HG02981 (cell line): Measurements from ENCODE around the gene SNRK.

ENCODE experiments used
- ATAC-seq: cut with Tn5 transposase; IDR thresholded peaks from one replicate; pipeline ENCODE4 v1.9.1; 2021; ENCODE audit warnings: mild to moderate bottlenecking, moderate library complexity; ENCODE audit not compliant: unreplicated experiment

SNRK gene

DNA sequence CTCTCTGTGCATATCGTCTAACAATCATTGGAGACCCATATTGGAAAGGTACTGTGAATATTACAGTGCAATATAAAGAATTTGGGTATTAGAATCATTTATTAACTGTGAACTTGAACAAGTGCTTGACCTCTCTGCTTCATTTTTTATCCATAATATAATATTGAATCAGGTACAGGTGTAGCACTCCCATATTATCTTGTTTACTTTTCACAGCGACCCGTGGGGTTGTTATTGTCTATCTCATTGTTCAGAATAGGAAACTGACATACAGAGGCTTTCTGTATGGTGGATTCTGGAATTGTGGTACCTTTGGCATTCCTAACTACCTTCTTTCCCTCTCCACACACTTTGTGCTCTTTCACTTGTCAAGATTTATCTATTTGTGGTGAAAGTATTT lies 17.8 kb downstream of the SNRK start:
- ATAC-seq: no peak

- ATAC-seq: no peak
Measured at GRCh38 chr3:43307226-43307625, 20.9 kb downstream of the SNRK start.

- ATAC-seq: no peak
Measured at GRCh38 chr3:43307649-43308048, 21.3 kb downstream of the SNRK start.

GRCh38 chr3:43309372-43310305 lies 23.3 kb downstream of the SNRK start:
- ATAC-seq: no peak

DNA sequence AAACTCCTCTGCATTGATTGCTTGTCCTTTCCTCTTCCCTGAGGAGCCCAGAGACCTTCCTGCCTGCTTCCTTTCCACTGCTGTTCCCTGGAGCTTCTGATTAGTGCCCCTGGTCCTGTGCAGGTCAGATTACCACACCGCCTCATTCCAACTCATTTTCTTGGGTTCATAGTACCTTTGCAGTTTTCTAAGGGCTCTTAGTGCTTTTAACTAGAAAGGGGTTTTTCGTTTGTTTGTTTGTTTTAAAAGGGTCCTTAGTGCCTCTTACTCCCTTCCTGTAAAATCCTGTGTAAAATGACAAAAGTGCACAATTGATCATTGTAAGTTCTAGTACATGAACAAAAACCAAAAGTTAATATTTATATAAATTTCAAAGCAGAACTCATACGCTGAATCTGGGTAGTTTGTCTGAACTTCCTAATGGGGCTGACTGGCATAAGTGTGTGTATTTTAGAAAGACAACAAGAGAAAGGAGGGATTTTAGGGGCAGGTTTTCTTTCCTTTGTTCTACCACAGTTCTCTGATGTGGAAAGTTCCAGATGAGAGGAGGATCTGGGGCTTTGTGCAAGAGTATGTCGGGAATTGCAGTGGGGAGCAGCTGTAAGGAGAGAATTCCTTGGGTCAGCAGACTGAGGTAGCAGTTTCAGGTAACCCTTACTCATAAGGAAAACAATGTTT lies 30.6 kb downstream of the SNRK start:
- no peak for ATAC-seq

DNA sequence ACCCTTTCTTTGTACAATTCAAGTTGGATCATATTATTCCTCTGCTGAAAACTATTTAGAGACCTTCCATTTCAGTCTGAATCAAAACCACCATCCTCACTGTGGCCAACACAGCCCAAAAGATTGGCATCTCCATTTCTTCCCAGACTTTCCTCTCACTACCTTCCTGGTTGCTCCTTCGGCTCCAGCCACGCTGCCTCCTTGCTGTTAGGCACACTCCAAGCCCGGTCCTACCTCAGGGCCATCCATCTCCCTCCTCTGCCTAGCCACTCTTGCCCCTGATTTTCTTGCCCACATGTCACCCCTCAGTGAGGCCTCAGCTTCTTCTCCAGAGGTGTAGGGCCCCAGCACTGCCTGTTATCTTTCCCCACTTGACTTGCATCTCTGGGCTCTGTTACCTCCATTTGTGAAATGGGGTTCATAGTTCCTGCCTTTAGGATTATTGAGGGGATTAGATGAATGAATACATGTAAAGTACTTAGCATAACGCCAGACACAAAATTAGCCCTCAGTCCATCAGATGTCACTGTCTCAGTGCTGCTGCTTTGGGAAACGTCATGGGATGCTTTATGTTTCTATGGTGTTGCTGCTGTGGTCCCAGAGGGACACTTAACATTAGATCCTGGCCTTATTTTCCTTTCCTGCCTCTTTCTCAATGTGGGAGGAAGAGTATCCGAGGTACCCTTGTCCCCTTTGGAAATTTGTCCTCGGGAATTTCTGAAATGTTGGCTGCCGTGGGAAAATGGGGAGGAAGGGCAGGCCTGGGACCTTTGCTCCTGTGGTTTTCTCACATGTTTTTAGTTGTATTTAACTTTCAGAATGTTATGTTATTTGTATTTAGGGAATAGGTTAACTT lies 31.3 kb downstream of the SNRK start:
- no peak for ATAC-seq

DNA sequence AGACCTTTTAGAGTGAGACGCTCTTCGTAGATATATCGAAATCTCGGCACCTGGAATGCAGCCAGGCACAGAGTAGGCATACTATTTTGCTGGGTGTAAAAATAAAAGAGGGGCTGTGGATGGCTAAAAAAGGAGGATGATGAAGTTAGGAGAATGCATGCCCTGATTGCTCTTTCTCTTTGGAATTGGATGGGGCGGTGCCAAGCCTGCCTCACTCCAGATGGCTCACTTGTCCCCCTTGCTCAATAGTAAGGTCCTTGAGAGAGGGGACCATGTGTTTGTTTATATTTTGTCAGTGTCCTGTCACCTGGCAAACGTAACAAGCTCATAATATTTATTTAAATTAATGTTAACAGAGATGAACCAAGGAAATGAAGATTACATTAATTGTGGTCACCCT lies 33.0 kb downstream of the SNRK start:
- ATAC-seq: no peak

DNA sequence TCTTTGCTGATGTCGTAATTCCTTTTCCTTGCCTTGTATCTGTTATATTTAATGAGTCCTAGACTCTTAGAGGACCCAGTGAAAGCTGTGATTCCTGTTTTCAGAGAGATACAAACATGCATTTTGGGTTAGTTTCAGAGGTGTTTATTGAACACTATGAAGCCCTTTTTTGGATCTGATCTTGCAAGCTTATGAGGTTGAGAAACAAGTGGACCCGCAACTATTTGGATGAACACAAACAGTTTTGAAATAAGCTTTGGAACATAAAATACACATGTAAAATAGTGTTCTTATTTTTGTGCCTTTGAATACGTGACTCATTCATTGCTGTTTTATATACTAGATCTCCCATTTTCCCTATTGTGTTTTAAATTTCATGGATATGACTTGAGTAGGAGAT lies 33.5 kb downstream of the SNRK start:
- no peak for ATAC-seq

DNA sequence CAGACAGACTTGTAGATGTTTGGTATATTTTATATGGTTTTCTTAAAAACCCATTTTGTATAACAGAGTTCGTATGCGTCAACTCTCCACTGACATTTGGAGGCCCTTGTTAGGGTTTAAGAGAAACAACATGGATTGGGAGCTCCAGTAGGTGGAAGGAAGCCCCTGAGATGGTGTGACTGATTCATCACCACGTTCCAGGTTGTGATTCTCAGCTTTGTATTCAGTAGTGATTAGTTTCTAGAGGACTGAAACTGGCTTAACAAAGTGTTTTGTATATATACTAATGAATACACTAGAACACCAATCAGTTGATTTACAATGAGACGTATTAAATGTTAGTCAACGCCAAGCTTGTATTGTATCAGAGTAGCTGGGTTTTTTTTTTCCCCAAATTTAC lies 33.9 kb downstream of the SNRK start:
- no peak for ATAC-seq

DNA sequence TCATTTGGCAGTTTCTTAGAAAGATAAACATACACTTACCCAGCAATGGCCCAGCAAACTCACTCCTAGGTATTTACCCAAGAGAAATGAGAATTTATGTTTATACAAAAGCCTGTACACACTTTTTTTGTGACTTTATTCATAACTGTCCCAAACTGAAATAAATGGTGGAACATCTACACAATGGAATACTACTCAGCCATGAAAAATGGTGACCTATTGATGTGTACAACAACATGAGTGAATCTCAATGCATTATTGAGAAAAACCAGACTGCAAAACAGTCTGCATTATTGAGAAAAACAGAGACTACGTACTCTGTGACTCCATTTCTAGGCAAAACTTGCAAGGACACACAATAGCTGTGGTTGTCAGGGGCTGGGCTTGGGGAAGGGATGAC lies 37.2 kb downstream of the SNRK start:
- ATAC-seq: no peak

- no peak for ATAC-seq
Measured at GRCh38 chr3:43326891-43327581, 40.7 kb downstream of the SNRK start.

GRCh38 chr3:43327582-43327979 lies 41.2 kb downstream of the SNRK start:
- no peak for ATAC-seq

DNA sequence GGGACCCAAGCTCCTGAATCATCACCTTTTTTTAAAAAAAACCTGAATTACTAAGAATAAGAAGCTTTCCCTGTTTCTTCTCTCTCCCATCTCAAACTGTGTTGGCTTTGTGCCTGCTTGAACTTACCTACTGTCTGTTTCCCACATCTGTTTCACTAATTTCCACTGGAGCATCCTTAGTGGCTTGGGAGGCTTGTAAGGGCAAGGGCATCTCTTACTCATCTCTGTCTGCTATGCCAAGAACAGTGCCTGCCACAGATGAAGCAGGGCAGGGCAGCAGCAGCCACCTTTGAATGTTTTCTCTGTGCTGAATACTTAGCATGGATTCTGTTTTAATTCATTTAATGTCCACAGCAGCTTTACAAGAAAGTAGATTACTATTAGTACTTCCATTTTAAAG lies 42.3 kb downstream of the SNRK start:
- ATAC-seq: no peak

- ATAC-seq: no peak
Measured at GRCh38 chr3:43330981-43331380, 44.6 kb downstream of the SNRK start.

GRCh38 chr3:43331381-43331780 lies 45.0 kb downstream of the SNRK start:
- ATAC-seq: no peak

DNA sequence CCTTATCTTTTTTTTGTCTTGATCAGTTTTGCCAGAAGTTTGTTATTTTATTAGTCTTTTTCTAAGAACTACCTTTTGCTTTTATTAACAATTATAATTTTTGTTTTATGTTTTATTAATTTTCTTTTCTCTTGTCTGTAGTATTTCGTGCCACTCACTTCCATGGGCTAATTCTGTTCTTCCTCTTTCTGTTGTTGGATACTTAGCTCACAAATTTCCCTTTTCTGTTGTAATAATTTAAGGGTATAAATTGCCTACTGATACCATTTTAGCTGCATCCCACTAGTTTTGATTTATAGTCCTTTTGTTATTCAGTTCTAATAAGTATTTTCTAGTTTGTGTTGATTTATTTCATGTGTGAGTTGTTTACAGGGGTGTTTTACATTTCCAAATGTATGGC lies 48.6 kb downstream of the SNRK start:
- ATAC-seq: no peak

DNA sequence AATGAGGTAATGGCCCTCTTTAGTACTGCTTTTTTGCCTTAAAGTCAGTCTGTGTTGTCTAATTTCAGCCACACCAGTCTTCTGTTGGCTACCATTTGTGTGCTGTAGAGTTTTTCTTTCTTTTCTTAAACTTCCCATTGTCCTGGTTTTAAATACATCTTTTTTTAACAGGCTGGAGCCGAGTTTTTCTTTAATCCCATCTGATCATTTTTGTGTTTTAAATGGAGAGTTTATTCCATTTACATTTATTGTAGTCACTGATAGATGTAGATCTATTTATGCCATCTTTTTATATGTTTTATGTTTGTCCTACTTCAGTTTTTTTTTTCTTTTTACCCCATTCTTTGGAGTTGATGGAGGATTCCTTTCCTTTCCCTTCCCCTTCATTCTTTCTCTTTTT lies 49.5 kb downstream of the SNRK start:
- ATAC-seq: no peak

- no peak for ATAC-seq
Measured at GRCh38 chr3:43338295-43338694, 52.0 kb downstream of the SNRK start.

- ATAC-seq: no peak
Measured at GRCh38 chr3:43340403-43340802, 54.1 kb downstream of the SNRK start.

DNA sequence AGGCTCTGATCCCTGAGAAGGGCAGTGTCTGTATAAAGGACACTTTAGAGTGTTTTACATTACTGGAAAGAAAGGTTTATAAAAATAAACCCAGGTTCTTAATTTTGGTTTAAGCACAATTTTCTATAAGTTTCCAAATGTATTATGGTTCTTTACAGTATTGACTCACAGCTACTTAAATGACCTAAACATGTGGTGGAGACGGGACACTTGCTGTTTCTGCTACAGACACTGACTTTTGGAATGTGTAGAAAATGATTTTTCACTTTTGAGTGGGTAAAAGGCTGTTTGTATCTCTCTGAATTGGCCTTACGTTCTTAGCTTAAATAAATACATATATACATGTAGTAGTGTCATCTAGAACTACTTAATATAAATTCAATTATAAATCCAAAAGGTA lies 55.4 kb downstream of the SNRK start:
- no peak for ATAC-seq

DNA sequence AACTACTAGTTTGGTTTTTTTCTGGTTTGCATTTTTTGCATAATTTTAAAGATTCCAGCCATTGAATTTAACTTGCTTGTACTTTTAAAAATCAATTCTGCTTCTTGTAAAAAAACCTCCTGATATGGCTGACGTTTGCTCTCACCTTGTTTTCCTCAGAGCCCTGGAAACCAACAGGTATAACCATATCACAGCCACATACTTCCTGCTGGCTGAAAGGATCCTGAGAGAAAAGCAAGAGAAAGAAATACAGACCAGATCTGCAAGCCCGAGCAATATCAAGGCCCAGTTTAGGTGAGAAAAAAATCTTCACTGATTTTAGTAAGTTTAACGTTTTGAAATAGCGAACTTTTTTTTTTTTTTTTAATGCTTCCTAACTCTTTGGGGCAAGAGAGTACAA lies 56.8 kb downstream of the SNRK start:
- no peak for ATAC-seq
